ENCODE results near the gene CYTH1.

GRCh38 chr17:78759203-78759968 lies 22.7 kb downstream of the CYTH1 start:
- TF ChIP-seq POLR2A (IDR thresholded peaks at IDR 0.05) = no peak
- TF ChIP-seq, protein P1, sequence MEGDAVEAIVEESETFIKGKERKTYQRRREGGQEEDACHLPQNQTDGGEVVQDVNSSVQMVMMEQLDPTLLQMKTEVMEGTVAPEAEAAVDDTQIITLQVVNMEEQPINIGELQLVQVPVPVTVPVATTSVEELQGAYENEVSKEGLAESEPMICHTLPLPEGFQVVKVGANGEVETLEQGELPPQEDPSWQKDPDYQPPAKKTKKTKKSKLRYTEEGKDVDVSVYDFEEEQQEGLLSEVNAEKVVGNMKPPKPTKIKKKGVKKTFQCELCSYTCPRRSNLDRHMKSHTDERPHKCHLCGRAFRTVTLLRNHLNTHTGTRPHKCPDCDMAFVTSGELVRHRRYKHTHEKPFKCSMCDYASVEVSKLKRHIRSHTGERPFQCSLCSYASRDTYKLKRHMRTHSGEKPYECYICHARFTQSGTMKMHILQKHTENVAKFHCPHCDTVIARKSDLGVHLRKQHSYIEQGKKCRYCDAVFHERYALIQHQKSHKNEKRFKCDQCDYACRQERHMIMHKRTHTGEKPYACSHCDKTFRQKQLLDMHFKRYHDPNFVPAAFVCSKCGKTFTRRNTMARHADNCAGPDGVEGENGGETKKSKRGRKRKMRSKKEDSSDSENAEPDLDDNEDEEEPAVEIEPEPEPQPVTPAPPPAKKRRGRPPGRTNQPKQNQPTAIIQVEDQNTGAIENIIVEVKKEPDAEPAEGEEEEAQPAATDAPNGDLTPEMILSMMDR (IDR thresholded peaks at IDR 0.05) = no peak

Data from testis (tissue), 2 donors.